Measurements from ENCODE around the gene KRTAP10-1.

GRCh38 chr21:44530221-44530902 is 9.6 kb downstream of the KRTAP10-1 start:
- TF ChIP-seq CTCF (IDR thresholded peaks at IDR 0.05; ENCODE audit: low read depth, low read length) = no peak
- no peak for TF ChIP-seq EZH2phosphoT487 (IDR thresholded peaks at IDR 0.05; ENCODE audit: low read depth)
